ENCODE measurements around the gene ADD3. TPM values are rescaled to one million over a fixed set of nuclear protein-coding genes. Genes with fewer than 3 reads are reported as not detected.
A peak's percentile ranks its signal among the peaks of the same experiment; 100 is the strongest.

ADD3 gene
- total RNA-seq, 1 donor, result 1,018 TPM

- Histone ChIP-seq H3K9me3 (ENCODE audit: low read depth, low read length) (no peaks in the 10 kb centered on the region), H4K20me1 (ENCODE audit: insufficient read depth, low read length) (no peaks in the 10 kb centered on the region), H3K27me3 (ENCODE audit: insufficient read depth, low read length) (no peaks in the 10 kb centered on the region), H2AFZ (ENCODE audit: low read length) (no peak overlapping the region), H3K27ac (ENCODE audit: low read depth, low read length) (peak overlapping the region; percentile 82), H3K4me3 (ENCODE audit: insufficient read depth, low read length) (no peak overlapping the region), H3K36me3 (ENCODE audit: insufficient read depth, low read length) (no peaks in the 10 kb centered on the region), H3K4me1 (ENCODE audit: insufficient read depth, low read length) (peaks cover 58% of the 10 kb centered on the region), H3K79me2 (ENCODE audit: insufficient read depth, low read length) (peaks cover 55% of the 10 kb centered on the region), H3K4me2 (ENCODE audit: insufficient read depth, low read length) (peak overlapping the region; percentile 65)
- TF ChIP-seq, protein P1, sequence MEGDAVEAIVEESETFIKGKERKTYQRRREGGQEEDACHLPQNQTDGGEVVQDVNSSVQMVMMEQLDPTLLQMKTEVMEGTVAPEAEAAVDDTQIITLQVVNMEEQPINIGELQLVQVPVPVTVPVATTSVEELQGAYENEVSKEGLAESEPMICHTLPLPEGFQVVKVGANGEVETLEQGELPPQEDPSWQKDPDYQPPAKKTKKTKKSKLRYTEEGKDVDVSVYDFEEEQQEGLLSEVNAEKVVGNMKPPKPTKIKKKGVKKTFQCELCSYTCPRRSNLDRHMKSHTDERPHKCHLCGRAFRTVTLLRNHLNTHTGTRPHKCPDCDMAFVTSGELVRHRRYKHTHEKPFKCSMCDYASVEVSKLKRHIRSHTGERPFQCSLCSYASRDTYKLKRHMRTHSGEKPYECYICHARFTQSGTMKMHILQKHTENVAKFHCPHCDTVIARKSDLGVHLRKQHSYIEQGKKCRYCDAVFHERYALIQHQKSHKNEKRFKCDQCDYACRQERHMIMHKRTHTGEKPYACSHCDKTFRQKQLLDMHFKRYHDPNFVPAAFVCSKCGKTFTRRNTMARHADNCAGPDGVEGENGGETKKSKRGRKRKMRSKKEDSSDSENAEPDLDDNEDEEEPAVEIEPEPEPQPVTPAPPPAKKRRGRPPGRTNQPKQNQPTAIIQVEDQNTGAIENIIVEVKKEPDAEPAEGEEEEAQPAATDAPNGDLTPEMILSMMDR (IDR thresholded peaks at IDR 0.05; ENCODE audit: extremely low read depth, low read depth, low read length), result no peak
- DNase-seq (ENCODE audit: insufficient read length, low spot score, missing footprints), result no peak
Observed at GRCh38 chr10:110074298-110074697, 66.5 kb downstream of the ADD3 start.

DNA sequence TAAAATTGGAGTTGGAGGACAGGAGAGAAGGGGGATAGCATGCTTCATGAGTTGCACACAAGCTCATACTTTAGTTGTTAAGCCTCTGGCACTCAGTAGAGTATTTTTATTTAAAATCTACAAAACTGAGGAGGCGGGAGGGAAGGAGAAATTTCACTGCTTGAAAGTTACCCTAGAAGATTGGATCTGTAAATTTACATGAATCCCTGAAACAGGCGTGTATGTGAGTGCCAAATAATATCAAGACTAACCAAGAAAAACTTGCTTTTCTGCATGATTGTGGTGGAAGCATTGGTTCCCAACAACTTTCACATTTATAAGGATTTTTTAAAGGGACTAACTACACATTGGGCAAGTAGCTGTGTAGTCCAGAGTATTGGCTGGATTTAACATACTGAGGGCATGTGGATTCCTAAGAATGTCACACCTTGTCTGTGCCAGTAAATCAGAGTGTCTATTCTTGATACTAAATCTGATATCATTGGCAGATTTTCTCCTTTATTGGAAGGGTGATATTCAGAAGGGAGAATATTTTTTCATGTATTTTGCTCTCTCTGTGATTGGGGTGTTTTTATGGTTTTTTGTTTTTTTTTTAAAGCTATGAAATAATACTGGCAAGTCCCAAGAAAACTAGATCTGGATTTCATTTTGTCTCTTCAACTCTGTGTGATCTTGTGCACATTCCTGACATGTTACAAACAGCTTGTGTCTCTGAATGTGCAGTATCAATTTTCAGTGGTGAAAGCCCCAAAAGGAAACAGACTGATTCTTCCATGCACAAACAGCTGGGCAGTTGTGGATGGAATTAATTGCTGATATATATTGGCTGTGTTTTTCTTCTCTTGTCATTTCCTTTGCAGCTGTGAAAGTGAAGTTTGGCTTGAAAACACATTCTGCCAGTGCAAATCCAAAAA lies 67.2 kb downstream of the ADD3 start:
- H3K9me3 ChIP-seq (ENCODE audit: low read depth, low read length), result no peaks in the 10 kb centered on the region
- H3K4me1 ChIP-seq (ENCODE audit: insufficient read depth, low read length), result peaks cover 53% of the 10 kb centered on the region
- DNase-seq (ENCODE audit: insufficient read length, low spot score, missing footprints), result peak; percentile 74
- peak overlapping the region; percentile 65 for H3K4me2 ChIP-seq (ENCODE audit: insufficient read depth, low read length)
- peak overlapping the region; percentile 18 for H3K4me3 ChIP-seq (ENCODE audit: insufficient read depth, low read length)
- H4K20me1 ChIP-seq (ENCODE audit: insufficient read depth, low read length), result no peaks in the 10 kb centered on the region
- H3K27ac ChIP-seq (ENCODE audit: low read depth, low read length), result peak overlapping the region; percentile 82
- H3K36me3 ChIP-seq (ENCODE audit: insufficient read depth, low read length), result no peaks in the 10 kb centered on the region
- no peaks in the 10 kb centered on the region for H3K27me3 ChIP-seq (ENCODE audit: insufficient read depth, low read length)
- H2AFZ ChIP-seq (ENCODE audit: low read length), result no peak overlapping the region
- TF ChIP-seq, protein P1 (IDR thresholded peaks at IDR 0.05; ENCODE audit: extremely low read depth, low read depth, low read length), result no peak
- H3K79me2 ChIP-seq (ENCODE audit: insufficient read depth, low read length), result peaks cover 54% of the 10 kb centered on the region

- H3K79me2 ChIP-seq (ENCODE audit: insufficient read depth, low read length), result peaks cover 53% of the 10 kb centered on the region
- TF ChIP-seq, protein P1 (IDR thresholded peaks at IDR 0.05; ENCODE audit: extremely low read depth, low read depth, low read length), result no peak
- peaks cover 53% of the 10 kb centered on the region for H3K4me1 ChIP-seq (ENCODE audit: insufficient read depth, low read length)
- H3K9me3 ChIP-seq (ENCODE audit: low read depth, low read length), result no peaks in the 10 kb centered on the region
- peak overlapping the region; percentile 65 for H3K4me2 ChIP-seq (ENCODE audit: insufficient read depth, low read length)
- DNase-seq (ENCODE audit: insufficient read length, low spot score, missing footprints), result peak; percentile 37
- H3K27me3 ChIP-seq (ENCODE audit: insufficient read depth, low read length), result no peaks in the 10 kb centered on the region
- H3K4me3 ChIP-seq (ENCODE audit: insufficient read depth, low read length), result peak overlapping the region; percentile 18
- no peaks in the 10 kb centered on the region for H4K20me1 ChIP-seq (ENCODE audit: insufficient read depth, low read length)
- H3K36me3 ChIP-seq (ENCODE audit: insufficient read depth, low read length), result no peaks in the 10 kb centered on the region
- no peak overlapping the region for H2AFZ ChIP-seq (ENCODE audit: low read length)
- H3K27ac ChIP-seq (ENCODE audit: low read depth, low read length), result peak overlapping the region; percentile 82
Observed at GRCh38 chr10:110075686-110076085, 67.9 kb downstream of the ADD3 start.

DNA sequence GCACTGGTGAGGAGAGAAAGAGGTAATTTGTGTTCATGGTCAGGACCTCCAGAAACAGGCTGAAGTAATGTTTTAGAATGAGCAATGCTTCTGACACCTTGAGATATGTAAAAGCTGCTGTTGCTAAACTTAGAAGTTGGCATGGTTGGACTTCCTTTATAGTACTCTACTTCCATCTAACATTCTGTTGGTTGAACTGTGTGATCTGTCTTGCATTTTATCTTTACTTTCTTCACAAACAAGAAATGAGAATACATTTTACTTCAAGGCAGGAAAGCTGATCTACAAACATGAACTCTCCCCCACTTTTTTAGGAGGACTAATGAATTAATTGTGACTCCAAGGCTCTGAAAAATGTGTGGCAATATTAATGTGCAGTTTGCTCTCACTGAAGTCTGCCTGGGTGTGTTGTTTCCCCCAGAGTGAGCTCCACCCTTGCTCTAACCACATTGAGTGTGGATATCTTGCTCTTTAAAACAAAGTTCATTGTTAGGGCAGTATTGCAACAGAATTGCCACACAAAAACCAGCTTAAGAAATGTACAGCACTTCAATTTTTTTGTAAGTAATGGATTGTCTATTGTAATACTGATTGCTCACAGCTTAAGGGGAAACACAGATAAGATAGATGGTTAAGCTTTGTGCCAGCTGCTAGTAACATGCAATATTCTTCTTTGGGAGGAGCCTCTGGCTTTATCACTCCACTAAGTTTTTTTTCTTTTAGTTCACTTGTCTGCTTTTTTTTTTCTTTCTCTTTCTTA lies 69.0 kb downstream of the ADD3 start:
- Histone ChIP-seq H3K4me1 (ENCODE audit: insufficient read depth, low read length) (peaks cover 56% of the 10 kb centered on the region), H3K27ac (ENCODE audit: low read depth, low read length) (peak overlapping the region; percentile 89), H3K9me3 (ENCODE audit: low read depth, low read length) (no peaks in the 10 kb centered on the region), H2AFZ (ENCODE audit: low read length) (no peak overlapping the region), H3K4me2 (ENCODE audit: insufficient read depth, low read length) (peak overlapping the region; percentile 55), H3K36me3 (ENCODE audit: insufficient read depth, low read length) (no peaks in the 10 kb centered on the region), H3K4me3 (ENCODE audit: insufficient read depth, low read length) (peak overlapping the region; percentile 38), H3K79me2 (ENCODE audit: insufficient read depth, low read length) (peaks cover 49% of the 10 kb centered on the region), H3K27me3 (ENCODE audit: insufficient read depth, low read length) (no peaks in the 10 kb centered on the region), H4K20me1 (ENCODE audit: insufficient read depth, low read length) (no peaks in the 10 kb centered on the region)
- TF ChIP-seq, protein P1 (IDR thresholded peaks at IDR 0.05; ENCODE audit: extremely low read depth, low read depth, low read length), result no peak
- DNase-seq (ENCODE audit: insufficient read length, low spot score, missing footprints), result no peak
